Activated naive CD4-positive, alpha-beta T cell treated with anti-CD3 and anti-CD28 coated beads for 36 hours (primary cell): ENCODE measurements around the gene HFM1. TPM values are rescaled to one million over a fixed set of nuclear protein-coding genes. Genes with fewer than 3 reads are reported as not detected.
"Not testable (repeated sequence)": the region's sequence is repeated elsewhere in the genome, so short reads cannot be mapped to it uniquely, and the experiment has no call there.

Source experiments
- CTCF ChIA-PET: fragments of 350-600 bp; sonication (Branson Sonifier 250); formaldehyde crosslinking; loops from one replicate; lab custom pipeline; 2021; ENCODE audit warnings: antibody characterized with exemption; lab: Charles Lee
- DNase-seq: peaks from one replicate; pipeline ENCODE4 v3.0.0-alpha.2; 2020
- H3K27ac Mint-ChIP-seq: one replicate; pipeline ENCODE4 v1.8.0; 2021; ENCODE audit warnings: mild to moderate bottlenecking, mixed read lengths
- H3K27me3 Mint-ChIP-seq: one replicate; pipeline ENCODE4 v1.8.0; 2021; ENCODE audit warnings: low read depth, mixed read lengths
- H3K36me3 Mint-ChIP-seq: one replicate; pipeline ENCODE4 v1.8.0; 2021; ENCODE audit warnings: low read depth, mixed read lengths
- H3K4me1 Mint-ChIP-seq: one replicate; pipeline ENCODE4 v1.8.0; 2021; ENCODE audit warnings: low read depth, mixed read lengths
- H3K4me3 Mint-ChIP-seq: one replicate; pipeline ENCODE4 v1.8.0; 2021; ENCODE audit warnings: mild to moderate bottlenecking, moderate library complexity, mixed read lengths
- H3K9me3 Mint-ChIP-seq: one replicate; pipeline ENCODE4 v1.8.0; 2021; ENCODE audit warnings: mixed read lengths
- intact Hi-C: fragments of 100-400 bp; cut with micrococcal nuclease; formaldehyde crosslinking; loops from one replicate; pipeline ENCODE4 v1.15.1; 2023
- total RNA-seq, 2 experiments: library from RNA; stranded (reverse); gene quantifications; one replicate each; pipeline ENCODE4 v1.2.3, GENCODE V29; 2021

Gene HFM1
- total RNA-seq, 2 experiments from 2014 or later, result not detected

- DNase-seq, result no peak
- no peak overlapping the region for H3K4me3 Mint-ChIP-seq
- H3K36me3 Mint-ChIP-seq, result no peaks in the 10 kb centered on the region
- H3K9me3 Mint-ChIP-seq, result no peaks in the 10 kb centered on the region
- intact Hi-C loops, result no loop called here
- no peak overlapping the region for H3K27ac Mint-ChIP-seq
- CTCF ChIA-PET, result no interaction called here
- H3K4me1 Mint-ChIP-seq, result no peaks in the 10 kb centered on the region
- H3K27me3 Mint-ChIP-seq, result peaks cover 2% of the 10 kb centered on the region
These were observed 57.8 kb downstream of the HFM1 start for GRCh38 chr1:91346824-91347223.

- no peak overlapping the region for H3K27ac Mint-ChIP-seq
- H3K4me3 Mint-ChIP-seq, result no peak overlapping the region
- H3K27me3 Mint-ChIP-seq, result peaks cover 5% of the 10 kb centered on the region
- H3K4me1 Mint-ChIP-seq, result no peaks in the 10 kb centered on the region
- no peaks in the 10 kb centered on the region for H3K9me3 Mint-ChIP-seq
- intact Hi-C loops, result no loop called here
- no peak for DNase-seq
- H3K36me3 Mint-ChIP-seq, result no peaks in the 10 kb centered on the region
- CTCF ChIA-PET, result no interaction called here
These were observed 59.1 kb downstream of the HFM1 start for GRCh38 chr1:91345395-91346005.

GRCh38 chr1:91338501-91338900, 66.1 kb downstream of the HFM1 start:
- Mint-ChIP-seq H3K27ac (no peak overlapping the region), H3K9me3 (peaks cover 2% of the 10 kb centered on the region), H3K4me3 (no peak overlapping the region), H3K27me3 (peaks cover 5% of the 10 kb centered on the region), H3K4me1 (no peaks in the 10 kb centered on the region), H3K36me3 (no peaks in the 10 kb centered on the region)
- CTCF ChIA-PET, result interaction anchor here (1.2 kb wide), 1 partner anchor 11 kb away, joined by 3 read pairs; no protein-coding TSS in a partner anchor
- DNase-seq, result no peak
- intact Hi-C loops, result no loop called here

DNA sequence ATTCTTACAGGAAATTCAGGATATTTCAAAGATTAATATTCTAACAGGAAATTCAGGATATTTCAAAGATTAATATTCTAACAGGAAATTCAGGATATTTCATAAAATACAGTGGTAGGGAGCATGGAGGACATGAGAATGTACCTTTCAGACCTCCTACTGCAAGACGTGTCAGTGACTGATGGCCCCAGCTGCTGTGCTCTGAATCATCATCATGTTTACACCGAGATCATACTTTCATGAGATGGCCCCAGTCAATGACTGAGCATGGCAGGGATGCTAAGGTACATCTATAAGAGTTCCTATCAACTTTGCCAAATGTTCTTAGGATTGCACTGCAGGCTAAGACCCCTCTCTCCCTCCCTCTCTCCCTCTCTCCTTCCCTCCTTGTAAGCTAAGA, 69.0 kb downstream of the HFM1 start:
- Mint-ChIP-seq H3K27ac (no peak overlapping the region), H3K27me3 (peaks cover 5% of the 10 kb centered on the region), H3K9me3 (peaks cover 4% of the 10 kb centered on the region), H3K4me3 (no peak overlapping the region), H3K4me1 (no peaks in the 10 kb centered on the region), H3K36me3 (no peaks in the 10 kb centered on the region)
- intact Hi-C loops, result no loop called here
- no peak for DNase-seq
- CTCF ChIA-PET, result no interaction called here

- CTCF ChIA-PET, result no interaction called here
- Mint-ChIP-seq H3K36me3 (no peaks in the 10 kb centered on the region), H3K27me3 (peaks cover 6% of the 10 kb centered on the region), H3K9me3 (peaks cover 3% of the 10 kb centered on the region), H3K4me1 (no peaks in the 10 kb centered on the region), H3K4me3 (no peak overlapping the region), H3K27ac (no peak overlapping the region)
- intact Hi-C loops, result no loop called here
- no peak for DNase-seq
These were observed 69.8 kb downstream of the HFM1 start for GRCh38 chr1:91334856-91335255.

DNA sequence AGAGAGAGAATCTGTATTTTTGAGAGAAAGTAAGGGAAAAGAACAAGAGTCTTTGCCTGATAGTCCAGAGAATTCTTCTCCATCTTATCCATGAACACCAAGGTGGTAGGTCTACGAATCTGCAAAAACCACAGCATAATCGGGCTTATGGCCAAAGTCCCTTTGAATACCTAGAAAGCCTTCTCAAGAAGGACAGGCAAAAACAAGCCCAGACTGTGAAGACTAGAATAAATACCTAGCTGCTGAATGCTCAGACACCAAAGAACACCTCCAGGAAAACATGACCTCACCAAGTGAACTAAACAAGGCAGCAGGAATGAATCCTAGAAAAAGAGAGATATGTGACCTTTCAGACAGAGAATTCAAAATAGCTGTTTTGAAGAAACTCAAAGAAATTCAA, 79.2 kb downstream of the HFM1 start:
- no peak overlapping the region for H3K27ac Mint-ChIP-seq
- H3K4me1 Mint-ChIP-seq, result no peaks in the 10 kb centered on the region
- H3K27me3 Mint-ChIP-seq, result peaks cover 20% of the 10 kb centered on the region
- H3K4me3 Mint-ChIP-seq, result no peak overlapping the region
- CTCF ChIA-PET, result no interaction called here
- DNase-seq, result no peak
- no peaks in the 10 kb centered on the region for H3K36me3 Mint-ChIP-seq
- H3K9me3 Mint-ChIP-seq, result no peaks in the 10 kb centered on the region
- intact Hi-C loops, result no loop called here

- H3K9me3 Mint-ChIP-seq, result no peaks in the 10 kb centered on the region
- H3K27me3 Mint-ChIP-seq, result peaks cover 16% of the 10 kb centered on the region
- H3K4me3 Mint-ChIP-seq, result no peak overlapping the region
- H3K36me3 Mint-ChIP-seq, result peaks cover 2% of the 10 kb centered on the region
- no peaks in the 10 kb centered on the region for H3K4me1 Mint-ChIP-seq
- H3K27ac Mint-ChIP-seq, result no peak overlapping the region
- DNase-seq, result no peak
- CTCF ChIA-PET, result no interaction called here
- intact Hi-C loops, result no loop called here
These were observed 90.0 kb downstream of the HFM1 start for GRCh38 chr1:91314643-91315042.

DNA sequence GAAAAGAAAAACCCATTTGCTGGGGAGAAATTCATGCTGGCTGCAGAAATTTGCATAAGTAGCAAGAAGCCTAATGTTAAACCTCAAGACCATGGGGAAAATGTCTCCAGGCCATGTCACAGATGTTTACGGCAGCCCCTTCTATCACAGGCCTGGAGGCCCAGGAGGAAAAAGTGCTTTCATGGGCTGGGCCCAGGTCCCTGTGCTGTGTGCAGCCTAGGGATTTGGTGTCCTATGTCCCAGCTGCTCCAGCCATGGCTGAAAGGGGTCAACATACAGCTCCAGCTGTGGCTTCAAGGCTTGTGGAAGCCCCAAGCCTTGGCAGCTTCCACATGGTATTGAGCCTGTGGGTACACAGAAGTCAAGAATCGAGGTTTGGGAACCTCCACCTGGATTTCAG, 93.0 kb downstream of the HFM1 start:
- Mint-ChIP-seq H3K36me3 (peaks cover 2% of the 10 kb centered on the region), H3K27me3 (peaks cover 11% of the 10 kb centered on the region), H3K4me1 (no peaks in the 10 kb centered on the region), H3K4me3 (no peak overlapping the region), H3K9me3 (peaks cover 8% of the 10 kb centered on the region), H3K27ac (no peak overlapping the region)
- CTCF ChIA-PET, result no interaction called here
- intact Hi-C loops, result no loop called here
- DNase-seq, result no peak

DNA sequence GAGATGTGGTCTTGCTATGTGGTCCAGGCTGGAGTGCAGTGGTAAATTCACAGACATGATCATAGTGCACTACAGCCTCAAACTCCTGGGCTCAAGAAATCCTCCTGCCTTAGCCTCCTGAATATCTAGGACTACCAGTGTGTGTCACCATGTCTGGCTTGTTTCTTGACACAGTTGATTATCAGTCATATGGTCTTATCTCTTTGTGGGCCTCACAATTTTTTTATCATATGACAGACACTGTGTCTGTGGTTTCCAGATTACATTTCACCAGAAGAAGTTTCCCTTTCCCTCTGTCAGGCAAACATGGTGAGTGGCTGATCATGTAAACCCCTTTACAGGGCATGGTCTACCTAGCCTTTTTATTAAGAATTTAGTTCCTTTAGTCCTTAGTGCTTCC, 96.1 kb downstream of the HFM1 start:
- Mint-ChIP-seq H3K4me1 (no peaks in the 10 kb centered on the region), H3K36me3 (peaks cover 2% of the 10 kb centered on the region), H3K27ac (no peak overlapping the region), H3K27me3 (peaks cover 11% of the 10 kb centered on the region), H3K4me3 (no peak overlapping the region), H3K9me3 (peaks cover 8% of the 10 kb centered on the region)
- CTCF ChIA-PET, result interaction anchor here (0.6 kb wide), 1 partner anchor 511 kb away, joined by 3 read pairs; no protein-coding TSS in a partner anchor
- no peak for DNase-seq
- intact Hi-C loops, result no loop called here

- no peak overlapping the region for H3K4me3 Mint-ChIP-seq
- H3K4me1 Mint-ChIP-seq, result no peaks in the 10 kb centered on the region
- H3K9me3 Mint-ChIP-seq, result peaks cover 12% of the 10 kb centered on the region
- CTCF ChIA-PET, result no interaction called here
- peaks cover 2% of the 10 kb centered on the region for H3K36me3 Mint-ChIP-seq
- no peak for DNase-seq
- H3K27ac Mint-ChIP-seq, result no peak overlapping the region
- peaks cover 10% of the 10 kb centered on the region for H3K27me3 Mint-ChIP-seq
- intact Hi-C loops, result no loop called here
These were observed 96.7 kb downstream of the HFM1 start for GRCh38 chr1:91307784-91308409.

DNA sequence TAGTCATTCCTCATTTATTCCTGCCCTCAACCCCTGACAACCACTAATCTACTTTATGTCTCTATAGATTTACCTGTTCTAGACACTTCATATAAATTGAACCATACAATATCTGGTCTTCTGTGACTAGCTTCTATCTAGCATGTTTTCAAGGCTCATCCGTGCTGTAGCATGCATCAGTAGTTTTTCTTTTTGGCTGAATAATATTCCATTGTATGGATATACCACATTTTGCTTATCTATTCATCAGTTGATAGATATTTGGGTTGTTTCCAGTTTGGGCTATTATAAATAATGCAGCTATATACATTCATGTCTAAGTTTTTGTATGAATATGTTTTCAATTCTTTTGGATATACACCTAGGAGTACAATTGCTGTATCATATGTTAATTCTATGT, 101.5 kb downstream of the HFM1 start:
- H3K27ac Mint-ChIP-seq, result no peak overlapping the region
- intact Hi-C loops, result no loop called here
- H3K27me3 Mint-ChIP-seq, result peaks cover 2% of the 10 kb centered on the region
- CTCF ChIA-PET, result no interaction called here
- no peak for DNase-seq
- H3K4me3 Mint-ChIP-seq, result no peak overlapping the region
- H3K36me3 Mint-ChIP-seq, result no peaks in the 10 kb centered on the region
- no peaks in the 10 kb centered on the region for H3K4me1 Mint-ChIP-seq
- peaks cover 10% of the 10 kb centered on the region for H3K9me3 Mint-ChIP-seq

DNA sequence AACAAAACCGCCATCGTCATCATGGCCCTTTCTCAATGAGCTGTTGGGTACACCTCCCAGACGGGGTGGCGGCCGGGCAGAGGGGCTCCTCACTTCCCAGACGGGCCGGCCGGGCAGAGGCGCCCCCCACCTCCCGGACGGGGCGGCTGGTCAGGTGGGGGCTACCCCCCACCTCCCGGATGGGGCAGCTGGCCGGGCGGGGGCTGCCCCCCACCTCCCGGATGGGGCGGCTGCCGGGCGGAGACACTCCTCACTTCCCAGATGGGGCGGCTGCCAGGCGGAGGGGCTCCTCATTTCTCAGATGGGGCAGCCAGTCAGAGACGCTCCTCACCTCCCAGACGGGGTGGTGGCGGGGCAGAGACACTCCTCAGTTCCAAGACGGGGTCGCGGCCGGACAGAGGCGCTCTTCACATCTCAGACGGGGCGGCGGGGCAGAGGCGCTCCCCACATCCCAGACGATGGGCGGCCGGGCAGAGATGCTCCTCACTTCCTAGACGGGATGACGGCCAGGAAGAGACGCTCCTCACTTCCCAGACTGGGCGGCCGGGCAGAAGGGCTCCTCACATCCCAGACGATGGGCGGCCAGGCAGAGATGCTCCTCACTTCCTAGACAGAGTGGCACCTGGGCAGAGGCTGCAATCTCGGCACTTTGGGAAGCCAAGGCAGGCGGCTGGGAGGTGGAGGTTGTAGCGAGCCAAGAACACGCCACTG, 115.6 kb downstream of the HFM1 start:
- CTCF ChIA-PET, H3K9me3 Mint-ChIP-seq, H3K36me3 Mint-ChIP-seq, H3K4me1 Mint-ChIP-seq, H3K4me3 Mint-ChIP-seq, H3K27ac Mint-ChIP-seq, H3K27me3 Mint-ChIP-seq, DNase-seq: not testable (repeated sequence)
- intact Hi-C loops, result loop anchor here (10.0 kb wide), 1 partner anchor 1336 kb away; no protein-coding TSS in a partner anchor

DNA sequence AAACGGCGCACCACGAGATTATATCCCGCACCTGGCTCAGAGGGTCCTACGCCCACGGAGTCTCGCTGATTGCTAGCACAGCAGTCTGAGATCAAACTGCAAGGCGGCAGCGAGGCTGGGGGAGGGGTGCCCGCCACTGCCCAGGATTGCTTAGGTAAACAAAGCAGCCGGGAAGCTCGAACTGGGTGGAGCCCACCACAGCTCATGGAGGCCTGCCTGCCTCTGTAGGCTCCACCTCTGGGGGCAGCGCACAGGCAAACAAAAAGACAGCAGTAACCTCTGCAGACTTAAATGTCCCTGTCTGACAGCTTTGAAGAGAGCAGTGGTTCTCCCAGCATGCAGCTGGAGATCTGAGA, 117.7 kb downstream of the HFM1 start:
- H3K36me3 Mint-ChIP-seq, DNase-seq, H3K27me3 Mint-ChIP-seq, CTCF ChIA-PET, H3K27ac Mint-ChIP-seq, H3K4me1 Mint-ChIP-seq, H3K4me3 Mint-ChIP-seq, H3K9me3 Mint-ChIP-seq: not testable (repeated sequence)
- intact Hi-C loops, result loop anchor here (10.0 kb wide), 1 partner anchor 1338 kb away; no protein-coding TSS in a partner anchor
